Measurements from ENCODE around the gene HSD11B2. TPM values are rescaled to one million over a fixed set of nuclear protein-coding genes. Genes with fewer than 3 reads are reported as not detected.
A peak's percentile ranks its signal among the peaks of the same experiment; 100 is the strongest.

The HSD11B2 gene
- total RNA-seq, 2 donors from 2014 or later, result 1.3 to 2.7 TPM

DNA sequence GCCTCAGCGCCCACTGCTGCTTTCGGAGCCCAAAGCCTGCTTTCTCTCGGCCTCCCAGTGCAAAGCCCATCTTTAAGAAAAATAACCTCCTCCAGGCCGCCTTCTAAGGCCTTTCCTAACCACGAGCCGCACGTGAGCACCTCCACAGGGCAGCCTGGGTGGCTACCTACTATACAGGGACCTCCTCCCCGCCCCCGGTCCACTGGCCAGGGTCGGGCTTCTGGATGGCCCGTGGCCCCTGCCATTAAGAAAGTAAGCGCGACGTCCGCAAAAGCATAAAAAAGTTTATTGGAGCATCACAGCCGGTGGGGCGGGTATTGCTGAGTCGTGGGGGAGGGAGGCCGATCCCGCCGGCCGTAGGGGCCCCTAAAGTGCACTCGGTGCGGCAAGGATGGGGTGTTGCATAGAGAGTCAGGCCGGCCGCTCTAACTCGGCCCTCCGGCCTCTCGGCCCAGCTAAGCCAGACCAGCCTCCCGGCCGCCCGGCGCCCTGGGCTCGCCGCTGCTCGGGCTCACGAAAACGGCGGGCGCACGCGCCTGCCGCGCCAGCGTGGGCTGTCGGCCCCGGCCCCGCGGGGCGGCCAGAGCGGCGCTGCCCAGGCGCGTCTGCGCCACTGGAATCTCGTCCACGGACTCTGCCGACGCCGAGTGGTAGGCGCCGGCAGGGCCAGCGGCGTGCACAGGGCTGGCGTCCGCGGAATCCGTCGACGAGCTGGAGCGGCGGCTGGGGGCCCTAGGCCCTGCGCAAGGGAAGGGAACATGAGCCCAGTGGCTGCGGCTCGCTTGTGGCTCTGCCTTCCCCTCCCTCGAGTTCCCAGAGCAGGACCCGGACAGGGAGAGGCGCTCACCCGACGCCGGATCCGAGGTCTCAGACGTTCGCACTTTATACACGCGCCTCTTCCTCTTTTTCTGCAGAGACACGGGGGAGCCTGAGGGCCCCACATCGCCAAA is 36.5 kb upstream of the HSD11B2 start:
- peak overlapping the region in 1 of 2 donors; percentile 73 for H3K27ac Mint-ChIP-seq
- H3K36me3 Mint-ChIP-seq, result no peaks in the 10 kb centered on the region
- no peak for DNase-seq (ENCODE audit: low spot score in 2 of 2)
- peak in 1 of 2 donors; percentile 15 for ATAC-seq
- no peaks in the 10 kb centered on the region for H3K9me3 Mint-ChIP-seq

DNA sequence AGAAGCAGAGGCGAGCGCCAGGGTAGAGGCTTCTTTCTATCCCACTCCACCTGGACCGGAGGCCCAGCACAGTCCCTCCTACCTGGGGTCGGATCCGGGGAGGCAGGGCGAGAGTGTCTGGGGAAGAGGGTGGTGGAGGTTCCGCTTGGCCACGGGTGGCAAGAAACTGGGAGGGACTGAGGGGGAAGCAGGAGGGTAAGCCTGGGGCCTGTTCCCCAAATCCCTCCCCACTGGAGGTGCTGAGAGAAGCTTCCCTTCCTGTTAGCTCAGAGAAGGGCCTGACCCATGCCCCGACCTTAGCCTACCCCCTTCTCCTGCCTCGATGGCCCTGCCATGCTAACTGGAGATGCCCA is 35.8 kb upstream of the HSD11B2 start:
- H3K9me3 Mint-ChIP-seq, result no peaks in the 10 kb centered on the region
- no peaks in the 10 kb centered on the region for H3K36me3 Mint-ChIP-seq

DNA sequence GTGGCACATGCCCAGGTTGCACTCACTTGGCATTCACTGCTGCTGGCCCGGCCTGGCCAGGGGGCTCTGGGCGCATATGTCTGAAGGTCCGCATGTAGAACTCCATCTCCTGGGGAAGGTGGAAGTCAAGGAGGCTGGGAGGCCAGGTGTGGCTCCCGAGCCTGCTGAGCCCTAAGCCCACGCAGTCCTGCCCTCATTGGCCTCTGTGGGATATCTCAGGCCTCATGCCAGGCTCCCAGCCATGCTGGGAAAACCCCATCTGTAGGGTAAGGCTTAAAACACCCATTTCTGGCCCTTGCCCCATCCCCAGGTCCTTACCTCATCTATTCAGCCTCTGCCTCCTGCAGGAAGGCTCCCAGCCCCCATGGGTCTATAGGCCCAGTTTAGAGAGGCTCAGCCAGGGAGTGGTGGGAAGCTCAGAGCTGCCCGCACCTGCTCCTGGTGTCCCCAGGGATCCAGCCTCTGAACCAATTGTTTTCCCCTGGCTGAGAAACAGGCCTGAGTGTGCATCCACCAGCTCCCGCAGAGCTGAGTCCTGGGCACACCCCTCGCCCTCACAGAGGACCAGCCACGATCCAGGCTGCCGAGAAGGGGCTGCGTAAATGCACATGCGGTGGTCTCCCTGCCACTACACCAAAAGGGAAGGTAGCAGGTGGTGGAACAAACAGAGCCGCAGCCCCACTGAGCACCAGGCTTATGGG is 35.3 kb upstream of the HSD11B2 start:
- no peaks in the 10 kb centered on the region for H3K36me3 Mint-ChIP-seq
- H3K9me3 Mint-ChIP-seq, result no peaks in the 10 kb centered on the region
- DNase-seq (ENCODE audit: low spot score in 2 of 2) (no peak), ATAC-seq (no peak)
- H3K27ac Mint-ChIP-seq, result no peak overlapping the region

More for the DNA sequence above, 35.8 kb upstream of the HSD11B2 start:
- ATAC-seq (no peak), DNase-seq (ENCODE audit: low spot score in 2 of 2) (no peak)
- H3K27ac Mint-ChIP-seq, result no peak overlapping the region

- Mint-ChIP-seq H3K27ac (no peak overlapping the region), H3K36me3 (no peaks in the 10 kb centered on the region), H3K9me3 (no peaks in the 10 kb centered on the region)
- ATAC-seq (no peak), DNase-seq (ENCODE audit: low spot score in 2 of 2) (no peak)
Measured at GRCh38 chr16:67396159-67397035, 34.5 kb upstream of the HSD11B2 start.

DNA sequence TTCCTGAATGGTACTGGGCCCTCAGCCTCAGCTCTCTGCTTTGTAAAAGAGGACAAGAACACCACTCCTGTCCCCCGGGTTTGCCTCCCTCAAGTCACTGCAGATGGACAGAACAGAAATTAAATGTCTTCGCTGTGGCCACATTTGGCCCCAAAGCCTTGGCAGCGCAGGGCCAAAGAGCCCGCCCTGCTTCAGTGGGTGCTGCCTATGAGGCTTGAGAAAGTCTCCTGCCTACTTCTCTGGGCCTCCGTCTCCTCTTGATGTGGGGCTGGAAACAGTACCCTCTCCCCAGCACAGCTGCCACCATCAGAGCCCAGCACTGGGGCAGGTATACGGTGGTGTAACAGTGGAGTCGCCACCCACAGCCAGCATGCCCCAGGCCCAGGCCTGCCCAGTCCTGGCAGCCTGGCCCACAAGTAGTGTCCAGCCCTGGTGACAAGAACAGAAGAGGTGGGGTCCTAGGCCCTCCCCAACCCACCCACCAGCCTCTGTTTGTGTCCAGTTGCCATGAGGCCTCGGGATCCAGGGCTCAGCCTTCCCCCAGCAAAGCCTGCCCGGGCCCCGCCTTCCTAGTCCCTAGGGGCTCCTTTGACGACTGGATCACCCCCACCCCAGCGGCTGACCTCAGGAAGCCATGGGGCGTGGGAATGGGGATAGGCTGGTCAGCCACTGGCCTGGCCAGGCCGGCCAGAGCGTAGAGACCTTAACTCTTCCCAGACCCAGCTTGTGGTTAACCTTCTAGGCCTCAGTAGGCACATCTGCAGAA is 33.7 kb upstream of the HSD11B2 start:
- ATAC-seq, result no peak
- Mint-ChIP-seq H3K9me3 (no peaks in the 10 kb centered on the region), H3K27ac (no peak overlapping the region), H3K36me3 (no peaks in the 10 kb centered on the region)
- no peak for DNase-seq (ENCODE audit: low spot score in 2 of 2)

GRCh38 chr16:67397812-67398545 is 32.9 kb upstream of the HSD11B2 start:
- Mint-ChIP-seq H3K9me3 (no peaks in the 10 kb centered on the region), H3K27ac (no peak overlapping the region), H3K36me3 (no peaks in the 10 kb centered on the region)
- no peak for ATAC-seq
- DNase-seq (ENCODE audit: low spot score in 2 of 2), result no peak

DNA sequence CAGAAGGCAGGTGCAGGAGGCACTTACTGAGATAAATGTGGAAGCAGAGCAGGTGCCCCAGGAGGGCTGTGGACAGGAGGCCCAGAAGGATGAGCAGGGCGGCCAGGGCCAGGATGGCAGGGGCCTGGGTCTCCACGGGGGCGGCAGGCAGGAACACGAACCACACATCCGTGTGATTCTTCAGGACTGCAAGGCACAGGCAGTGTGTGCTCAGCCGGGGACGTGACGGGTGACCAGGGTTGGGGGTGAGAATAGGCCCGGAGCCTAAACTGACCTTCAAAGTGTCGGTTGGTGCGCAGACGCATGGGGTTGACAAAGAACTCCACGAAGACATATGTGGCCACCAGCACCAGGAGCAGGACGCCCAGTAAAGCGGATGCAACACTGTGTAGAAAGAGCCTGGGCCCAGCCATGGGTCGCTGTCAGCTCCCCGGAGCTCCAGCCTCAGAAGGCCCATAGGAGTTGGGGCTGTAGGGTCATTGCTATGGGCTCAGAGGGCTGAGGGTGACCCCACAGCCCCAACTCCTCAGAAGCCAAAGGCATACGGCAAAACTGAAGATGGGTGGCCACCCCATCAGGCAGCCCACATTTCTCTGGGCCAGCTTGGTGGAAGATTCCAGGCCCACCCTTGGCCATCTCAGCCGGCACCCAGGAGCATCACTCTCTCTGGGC is 32.2 kb upstream of the HSD11B2 start:
- Mint-ChIP-seq H3K9me3 (no peaks in the 10 kb centered on the region), H3K36me3 (no peaks in the 10 kb centered on the region), H3K27ac (no peak overlapping the region)
- no peak for DNase-seq (ENCODE audit: low spot score in 2 of 2)
- ATAC-seq, result no peak

GRCh38 chr16:67399218-67399733 is 31.6 kb upstream of the HSD11B2 start:
- ATAC-seq (peak; percentile 84 to 93), DNase-seq (ENCODE audit: low spot score in 2 of 2) (peak in 1 of 2 donors; percentile 80)
- Mint-ChIP-seq H3K9me3 (no peaks in the 10 kb centered on the region), H3K36me3 (no peaks in the 10 kb centered on the region), H3K27ac (no peak overlapping the region)

- no peak for DNase-seq (ENCODE audit: low spot score in 2 of 2)
- no peak overlapping the region for H3K27ac Mint-ChIP-seq
- ATAC-seq, result no peak
- H3K36me3 Mint-ChIP-seq, result no peaks in the 10 kb centered on the region
- H3K9me3 Mint-ChIP-seq, result no peaks in the 10 kb centered on the region
Measured at GRCh38 chr16:67399749-67400704, 30.9 kb upstream of the HSD11B2 start.

- Mint-ChIP-seq H3K36me3 (no peaks in the 10 kb centered on the region), H3K27ac (peak overlapping the region in 1 of 2 donors; percentile 50), H3K9me3 (no peaks in the 10 kb centered on the region)
- ATAC-seq (no peak), DNase-seq (ENCODE audit: low spot score in 2 of 2) (no peak)
Measured at GRCh38 chr16:67400901-67401300, 30.0 kb upstream of the HSD11B2 start.

GRCh38 chr16:67403976-67404555 is 26.9 kb upstream of the HSD11B2 start:
- DNase-seq (ENCODE audit: low spot score in 2 of 2) (no peak), ATAC-seq (no peak)
- H3K27ac Mint-ChIP-seq, result no peak overlapping the region
- no peaks in the 10 kb centered on the region for H3K9me3 Mint-ChIP-seq
- no peaks in the 10 kb centered on the region for H3K36me3 Mint-ChIP-seq

GRCh38 chr16:67404740-67405226 is 26.1 kb upstream of the HSD11B2 start:
- H3K36me3 Mint-ChIP-seq, result no peaks in the 10 kb centered on the region
- ATAC-seq (no peak), DNase-seq (ENCODE audit: low spot score in 2 of 2) (no peak)
- H3K9me3 Mint-ChIP-seq, result no peaks in the 10 kb centered on the region
- H3K27ac Mint-ChIP-seq, result no peak overlapping the region

- ATAC-seq, result no peak
- H3K9me3 Mint-ChIP-seq, result no peaks in the 10 kb centered on the region
- H3K27ac Mint-ChIP-seq, result no peak overlapping the region
- DNase-seq (ENCODE audit: low spot score in 2 of 2), result no peak
- no peaks in the 10 kb centered on the region for H3K36me3 Mint-ChIP-seq
Measured at GRCh38 chr16:67405336-67405735, 25.6 kb upstream of the HSD11B2 start.

Measured in activated naive CD4-positive, alpha-beta T cell treated with anti-CD3 and anti-CD28 coated beads, Interleukin-2, amount 50 U/mL, for 72 hours (primary cell).